AG09309 (cell line): ENCODE measurements around the gene PDCD7.
"Not testable (repeated sequence)": the region's sequence is repeated elsewhere in the genome, so short reads cannot be mapped to it uniquely, and the experiment has no call there.

Source experiments
- DNase-seq: peaks from one replicate; pipeline ENCODE4 v3.0.0-alpha.2; 2010; ENCODE audit warnings: low read depth
- H3K4me3 ChIP-seq: 2 replicates; pipeline ENCODE4 v1.5.1; 2011; ENCODE audit warnings: mild to moderate bottlenecking, low read depth, low read length, moderate library complexity; ENCODE audit not compliant: control insufficient read depth
- TF ChIP-seq, protein P1 (sequence below): IDR thresholded peaks from 2 replicates; pipeline ENCODE4 v1.5.1; 2011; ENCODE audit warnings: mild to moderate bottlenecking, low read depth, low read length, inconsistent platforms; ENCODE audit not compliant: insufficient read depth, control insufficient read depth; ENCODE audit errors: missing control alignments

The PDCD7 gene

GRCh38 chr15:65101891-65102708, 31.5 kb downstream of the PDCD7 start:
- DNase-seq: no peak
- TF ChIP-seq, protein P1, sequence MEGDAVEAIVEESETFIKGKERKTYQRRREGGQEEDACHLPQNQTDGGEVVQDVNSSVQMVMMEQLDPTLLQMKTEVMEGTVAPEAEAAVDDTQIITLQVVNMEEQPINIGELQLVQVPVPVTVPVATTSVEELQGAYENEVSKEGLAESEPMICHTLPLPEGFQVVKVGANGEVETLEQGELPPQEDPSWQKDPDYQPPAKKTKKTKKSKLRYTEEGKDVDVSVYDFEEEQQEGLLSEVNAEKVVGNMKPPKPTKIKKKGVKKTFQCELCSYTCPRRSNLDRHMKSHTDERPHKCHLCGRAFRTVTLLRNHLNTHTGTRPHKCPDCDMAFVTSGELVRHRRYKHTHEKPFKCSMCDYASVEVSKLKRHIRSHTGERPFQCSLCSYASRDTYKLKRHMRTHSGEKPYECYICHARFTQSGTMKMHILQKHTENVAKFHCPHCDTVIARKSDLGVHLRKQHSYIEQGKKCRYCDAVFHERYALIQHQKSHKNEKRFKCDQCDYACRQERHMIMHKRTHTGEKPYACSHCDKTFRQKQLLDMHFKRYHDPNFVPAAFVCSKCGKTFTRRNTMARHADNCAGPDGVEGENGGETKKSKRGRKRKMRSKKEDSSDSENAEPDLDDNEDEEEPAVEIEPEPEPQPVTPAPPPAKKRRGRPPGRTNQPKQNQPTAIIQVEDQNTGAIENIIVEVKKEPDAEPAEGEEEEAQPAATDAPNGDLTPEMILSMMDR: no peak
- H3K4me3 ChIP-seq: no peak overlapping the region

- DNase-seq: no peak
- TF ChIP-seq, protein P1: peak; percentile 78
- H3K4me3 ChIP-seq: no peak overlapping the region
Measured at GRCh38 chr15:65101411-65101890, 32.2 kb downstream of the PDCD7 start.

- H3K4me3 ChIP-seq: no peak overlapping the region
- DNase-seq: no peak
- TF ChIP-seq, protein P1: no peak
Measured at GRCh38 chr15:65100442-65100841, 33.2 kb downstream of the PDCD7 start.

DNA sequence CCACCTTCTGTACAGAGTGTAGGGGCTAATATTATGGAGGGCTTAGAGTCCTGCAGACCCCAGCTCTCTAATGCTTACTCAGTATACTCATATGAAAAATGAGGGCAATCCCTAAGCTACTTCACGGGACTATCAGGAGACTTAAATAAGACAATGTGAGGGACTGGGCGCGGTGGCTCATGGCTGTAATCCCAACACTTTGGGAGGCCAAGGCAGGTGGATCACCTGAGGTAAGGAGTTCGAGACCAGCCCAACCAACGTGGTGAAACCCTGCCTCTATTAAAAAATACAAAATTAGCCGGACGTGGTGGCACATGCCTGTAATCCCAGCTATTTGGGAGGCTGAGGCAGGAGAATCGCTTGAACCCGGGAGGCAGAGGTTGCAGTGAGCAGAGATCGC, 33.8 kb downstream of the PDCD7 start:
- DNase-seq, H3K4me3 ChIP-seq: not testable (repeated sequence)

- no peak overlapping the region for H3K4me3 ChIP-seq
- no peak for DNase-seq
- TF ChIP-seq, protein P1: no peak
Measured at GRCh38 chr15:65099336-65099735, 34.3 kb downstream of the PDCD7 start.

GRCh38 chr15:65097651-65098263, 35.9 kb downstream of the PDCD7 start:
- TF ChIP-seq, protein P1: no peak
- no peak for DNase-seq
- no peak overlapping the region for H3K4me3 ChIP-seq
